HCT116 (cell line): ENCODE results near the gene IDUA. TPM values are rescaled to one million over a fixed set of nuclear protein-coding genes. Genes with fewer than 3 reads are reported as not detected.

ENCODE experiments used
- ATAC-seq: fragments of 200-7000 bp; cut with Tn5 transposase; 2 replicates; pipeline ENCODE4 v1.9.1; 2020; ENCODE audit warnings: mild to moderate bottlenecking, moderate library complexity
- BruUV-seq: library from RNA; stranded (reverse); fragments of 400-500 nt; replicated peaks from 2 replicates; lab custom pipeline; 2021; lab: Mats Ljungman, UMichigan
- CTCF ChIA-PET: fragments of 300-600 bp; sonication (Branson Sonifier 250); formaldehyde crosslinking; loops from one replicate; lab custom pipeline; 2021; ENCODE audit warnings: antibody characterized with exemption; lab: Charles Lee
- POLR2A ChIA-PET: fragments of 300-600, 350-600 bp; sonication (Branson Sonifier 250); formaldehyde crosslinking; loops from one replicate; lab custom pipeline; 2021; ENCODE audit warnings: antibody characterized with exemption; lab: Charles Lee
- RAD21 ChIA-PET, 2 experiments: fragments of 300-600 bp; sonication (Branson Sonifier 250); formaldehyde crosslinking; loops; one replicate each; lab custom pipeline; 2023; ENCODE audit warnings: low total read pairs in 2 of 2; ENCODE audit not compliant: uncharacterized antibody in 2 of 2, unreplicated experiment in 2 of 2, low non-redundant PET in 1 of 2; lab: Charles Lee
- DNase-seq: peaks from one replicate; pipeline ENCODE4 v3.0.0-alpha.2; 2010; ENCODE audit warnings: low read depth, low spot score
- H2AFZ ChIP-seq: fragments of 200-600 bp; shearing (Covaris generic), sonication (generic); 2 replicates; pipeline ENCODE4 v1.6.1; 2017; ENCODE audit warnings: low read depth, mixed run types, mixed read lengths, antibody characterized with exemption, low read length; ENCODE audit not compliant: poor library complexity, severe bottlenecking
- H3K27ac ChIP-seq: 2 replicates; pipeline ENCODE4 v1.5.1; 2012; ENCODE audit warnings: low read depth, low read length
- H3K27me3 ChIP-seq: fragments of 200-600 bp; sonication (generic); 2 replicates; pipeline ENCODE4 v1.6.1; 2016; ENCODE audit warnings: mixed run types, low read length, mixed read lengths; ENCODE audit not compliant: insufficient read depth
- H3K36me3 ChIP-seq, 2 experiments: fragments of 200-500 bp in 1 of 2; fragments of 200-600 bp in 1 of 2; sonication (Bioruptor generic) in 1 of 2; sonication (generic) in 1 of 2; 2 replicates each; pipeline versions ENCODE4 v1.5.1 to v1.6.1; 2014 to 2016; ENCODE audit warnings: low read length in 2 of 2, inconsistent platforms in 1 of 2, mixed read lengths in 1 of 2, mixed run types in 1 of 2; ENCODE audit not compliant: insufficient read depth in 2 of 2, control insufficient read depth in 1 of 2
- H3K4me1 ChIP-seq, 2 experiments: fragments of 200-600 bp in 1 of 2; sonication (generic) in 1 of 2; 2 replicates each; pipeline versions ENCODE4 v1.5.1 to v1.6.1; 2012 to 2017; ENCODE audit warnings: low read length in 2 of 2, inconsistent platforms in 1 of 2, mild to moderate bottlenecking in 1 of 2, mixed read lengths in 1 of 2, mixed run types in 1 of 2, moderate library complexity in 1 of 2; ENCODE audit not compliant: insufficient read depth in 2 of 2, control insufficient read depth in 1 of 2
- H3K4me2 ChIP-seq: fragments of 200-600 bp; sonication (generic); 2 replicates; pipeline ENCODE4 v1.6.1; 2017; ENCODE audit warnings: mixed run types, low read length, mixed read lengths
- H3K4me3 ChIP-seq, 2 experiments: fragments of 200-600 bp in 1 of 2; sonication (generic) in 1 of 2; replicated peaks in 1 of 2; 2 replicates each; pipeline ENCODE4 v1.5.1; 2011 to 2016; ENCODE audit warnings: low read length in 2 of 2, control low read depth in 1 of 2, low read depth in 1 of 2, mild to moderate bottlenecking in 1 of 2, mixed read lengths in 1 of 2, mixed run types in 1 of 2
- H3K79me2 ChIP-seq: fragments of 200-600 bp; sonication (generic); 2 replicates; pipeline ENCODE4 v1.6.1; 2017; ENCODE audit warnings: mild to moderate bottlenecking, mixed run types, low read length, moderate library complexity, mixed read lengths; ENCODE audit not compliant: insufficient read depth
- H3K9ac ChIP-seq: fragments of 200-600 bp; sonication (generic); 2 replicates; pipeline ENCODE4 v1.6.1; 2016; ENCODE audit warnings: low read length, mixed read lengths
- H3K9me2 ChIP-seq: fragments of 200-600 bp; sonication (generic), shearing (Covaris generic); 2 replicates; pipeline ENCODE4 v1.6.1; 2017; ENCODE audit warnings: mixed run types, mild to moderate bottlenecking, moderate library complexity; ENCODE audit not compliant: insufficient read depth
- H3K9me3 ChIP-seq, 2 experiments: fragments of 200-500 bp in 1 of 2; fragments of 200-600 bp in 1 of 2; sonication (Bioruptor generic) in 1 of 2; sonication (generic) in 1 of 2; 2 replicates each; pipeline ENCODE4 v1.6.1; 2014 to 2017; ENCODE audit warnings: low read length in 2 of 2, mixed read lengths in 2 of 2, inconsistent platforms in 1 of 2, low read depth in 1 of 2, mild to moderate bottlenecking in 1 of 2, mixed run types in 1 of 2, moderate library complexity in 1 of 2; ENCODE audit not compliant: control insufficient read depth in 1 of 2, insufficient read depth in 1 of 2
- H4K20me1 ChIP-seq: fragments of 200-600 bp; sonication (generic), shearing (Covaris generic); 2 replicates; pipeline ENCODE4 v1.6.1; 2017; ENCODE audit warnings: mixed run types, mild to moderate bottlenecking, moderate library complexity; ENCODE audit not compliant: insufficient read depth
- CBX3 ChIP-seq: IDR thresholded peaks from 2 replicates; pipeline ENCODE4 v1.6.1; 2012; ENCODE audit warnings: low read depth
- CEBPB ChIP-seq: IDR thresholded peaks from 2 replicates; pipeline ENCODE4 v1.6.1; 2012; ENCODE audit warnings: low read depth
- CTCF ChIP-seq, 3 experiments: fragments of 200-600 bp in 1 of 3; sonication (generic) in 1 of 3; IDR thresholded peaks in 2 of 3; conservative IDR thresholded peaks in 1 of 3; 2 replicates each; pipeline ENCODE4 v1.5.1; 2012 to 2017; ENCODE audit warnings: low read depth in 2 of 3, low read length in 2 of 3, antibody characterized with exemption in 1 of 3, borderline replicate concordance in 1 of 3, control low read depth in 1 of 3, mild to moderate bottlenecking in 1 of 3, mixed read lengths in 1 of 3, mixed run types in 1 of 3, moderate library complexity in 1 of 3; ENCODE audit not compliant: insufficient read depth in 1 of 3
- EGR1 ChIP-seq: IDR thresholded peaks from 2 replicates; pipeline ENCODE4 v1.6.1; 2012; ENCODE audit warnings: low read depth
- EZH2 ChIP-seq: fragments of 200-600 bp; sonication (generic); IDR thresholded peaks from 2 replicates; pipeline ENCODE4 v1.6.1; 2017; ENCODE audit warnings: antibody characterized with exemption, mixed run types
- FOSL1 ChIP-seq: IDR thresholded peaks from 2 replicates; pipeline ENCODE4 v1.6.1; 2012; ENCODE audit warnings: low read depth
- POLR2A ChIP-seq: IDR thresholded peaks from 2 replicates; pipeline ENCODE4 v1.7.0; 2011; ENCODE audit warnings: borderline replicate concordance; ENCODE audit not compliant: insufficient read depth, insufficient read length; ENCODE audit errors: extremely low read depth
- SIN3A ChIP-seq: IDR thresholded peaks from 2 replicates; pipeline ENCODE4 v1.6.1; 2012; ENCODE audit warnings: low read depth
- SP1 ChIP-seq: IDR thresholded peaks from 2 replicates; pipeline ENCODE4 v1.6.1; 2012; ENCODE audit warnings: low read depth
- YY1 ChIP-seq: IDR thresholded peaks from 2 replicates; pipeline ENCODE4 v1.6.1; 2011; ENCODE audit warnings: low read length, low read depth, moderate library complexity, mild to moderate bottlenecking; ENCODE audit not compliant: insufficient replicate concordance; ENCODE audit errors: extremely low read depth
- ZBTB33 ChIP-seq: IDR thresholded peaks from 2 replicates; pipeline ENCODE4 v1.6.1; 2011; ENCODE audit warnings: mild to moderate bottlenecking, low read length, moderate library complexity; ENCODE audit not compliant: insufficient replicate concordance; ENCODE audit errors: extremely low read depth
- ZFX ChIP-seq: fragments of 450-650 bp; IDR thresholded peaks from 2 replicates; pipeline ENCODE4 v1.6.1; 2017
- ZNF274 ChIP-seq: fragments of 200-500 bp; sonication (Bioruptor generic); IDR thresholded peaks from 2 replicates; pipeline ENCODE4 v1.6.1; 2014; ENCODE audit warnings: mild to moderate bottlenecking, low read depth, low read length, inconsistent platforms
- intact Hi-C: fragments of 100-400 bp; cut with micrococcal nuclease; formaldehyde crosslinking; loops from 2 replicates; pipeline ENCODE4 v1.10.0; 2022
- total RNA-seq: library from RNA; stranded (reverse); gene quantifications from one replicate; pipeline ENCODE4 v1.2.1, GENCODE V29; 2021; ENCODE audit not compliant: unreplicated experiment

IDUA gene
- total RNA-seq, 1 experiment from 2014 or later, result 28.2 TPM

GRCh38 chr4:1017211-1017610 lies 30.4 kb downstream of the IDUA start:
- intact Hi-C loops, result no loop called here

GRCh38 chr4:1017706-1018105 lies 30.9 kb downstream of the IDUA start:
- Histone ChIP-seq H3K79me2 (peaks cover 7% of the 10 kb centered on the region; the same call in 1 of the 2 replicates), H3K4me1 (peaks cover 3 to 14% of the 10 kb centered on the region in 2 experiments; a peak in 2 of 4 replicates), H3K9me3 (no peaks in the 10 kb centered on the region), H2AFZ (no peak overlapping the region), H3K9me2 (no peaks in the 10 kb centered on the region), H3K27ac (no peak overlapping the region), H3K4me3 (no peak overlapping the region), H3K4me2 (no peak overlapping the region), H3K27me3 (no peaks in the 10 kb centered on the region), H3K36me3 (peaks cover 3 to 4% of the 10 kb centered on the region in 2 experiments; a peak in 2 of 4 replicates), H4K20me1 (no peaks in the 10 kb centered on the region), H3K9ac (no peak overlapping the region)
- RAD21 ChIA-PET, result no interaction called here
- CTCF ChIA-PET, result no interaction called here
- no peak for DNase-seq
- intact Hi-C loops, result no loop called here
- TF ChIP-seq YY1 (no peak), FOSL1 (no peak), EZH2 (no peak), SP1 (no peak), EGR1 (no peak), ZFX (no peak), POLR2A (no peak), CTCF (IDR thresholded peaks at IDR 0.05 in 2 of 3, conservative IDR thresholded peaks at IDR 0.05 in 1 of 3; ENCODE audit: borderline replicate concordance in 1 of 3, insufficient read depth in 1 of 3, low read depth in 2 of 3, low read length in 2 of 3) (no peak), CEBPB (no peak), ZNF274 (no peak), ZBTB33 (no peak)
- ATAC-seq, result no peak
- no TSS peak for BruUV-seq
- POLR2A ChIA-PET, result no interaction called here

More at GRCh38 chr4:1017211-1017610, 30.4 kb downstream of the IDUA start:
- POLR2A ChIA-PET, result no interaction called here
- peaks cover 5 to 14% of the 10 kb centered on the region in 2 experiments; a peak in 2 of 4 replicates for H3K4me1 ChIP-seq
- TF ChIP-seq CBX3 (no peak), SIN3A (no peak), SP1 (no peak), EZH2 (no peak)
- TF ChIP-seq, all 23 proteins: peak for 0
- no peaks in the 10 kb centered on the region for H3K9me3 ChIP-seq
- ATAC-seq (no peak), DNase-seq (no peak)
- no TSS peak for BruUV-seq
- H3K4me2 ChIP-seq, result no peak overlapping the region
- peaks cover 12% of the 10 kb centered on the region; the same call in 1 of the 2 replicates for H3K79me2 ChIP-seq
- H4K20me1 ChIP-seq, result no peaks in the 10 kb centered on the region
- H3K27me3 ChIP-seq, result no peaks in the 10 kb centered on the region
- H3K27ac ChIP-seq, result no peak overlapping the region
- H2AFZ ChIP-seq, result no peak overlapping the region
- CTCF ChIA-PET, result no interaction called here
- H3K4me3 ChIP-seq, result no peak overlapping the region
- RAD21 ChIA-PET, result no interaction called here
- no peak overlapping the region for H3K9ac ChIP-seq
- peaks cover 3 to 4% of the 10 kb centered on the region in 2 experiments; a peak in 2 of 4 replicates for H3K36me3 ChIP-seq
- no peaks in the 10 kb centered on the region for H3K9me2 ChIP-seq
